Hepatocyte (in vitro differentiated cells): ENCODE measurements around the gene IMPACT. TPM values are rescaled to one million over a fixed set of nuclear protein-coding genes. Genes with fewer than 3 reads are reported as not detected.

ENCODE experiments used
- DNase-seq: peaks from one replicate; pipeline ENCODE4 v3.0.0-alpha.2; 2016; ENCODE audit warnings: low spot score
- H2AFZ ChIP-seq: fragments of 200-600 bp; sonication (generic); 2 replicates; pipeline ENCODE4 v1.6.0; 2016; ENCODE audit warnings: antibody characterized with exemption, mild to moderate bottlenecking
- H3K27ac ChIP-seq: fragments of 200-600 bp; sonication (generic); 2 replicates; pipeline ENCODE4 v1.5.1; 2016; ENCODE audit warnings: mild to moderate bottlenecking
- H3K27me3 ChIP-seq: fragments of 200-600 bp; sonication (generic); 2 replicates; pipeline ENCODE4 v1.6.1; 2016
- H3K36me3 ChIP-seq: fragments of 200-600 bp; sonication (generic); replicated peaks from 2 replicates; pipeline ENCODE4 v1.5.1; 2016; ENCODE audit warnings: low read depth; ENCODE audit not compliant: insufficient read depth
- H3K4me1 ChIP-seq: fragments of 200-600 bp; sonication (generic); 2 replicates; pipeline ENCODE4 v1.5.1; 2016; ENCODE audit warnings: mild to moderate bottlenecking, moderate library complexity; ENCODE audit not compliant: insufficient read depth
- H3K4me2 ChIP-seq: fragments of 200-600 bp; sonication (generic); 2 replicates; pipeline ENCODE4 v1.6.0; 2016
- H3K4me3 ChIP-seq: fragments of 200-600 bp; sonication (generic); 2 replicates; pipeline ENCODE4 v1.5.1; 2016; ENCODE audit warnings: mild to moderate bottlenecking
- H3K79me2 ChIP-seq: fragments of 200-600 bp; sonication (generic); 2 replicates; pipeline ENCODE4 v1.6.0; 2017; ENCODE audit warnings: mild to moderate bottlenecking
- H3K9me2 ChIP-seq: fragments of 200-600 bp; sonication (generic); replicated peaks from 2 replicates; pipeline ENCODE4 v1.6.0; 2017; ENCODE audit warnings: mild to moderate bottlenecking; ENCODE audit not compliant: insufficient read depth
- H3K9me3 ChIP-seq: fragments of 200-600 bp; sonication (generic); 2 replicates; pipeline ENCODE4 v1.5.1; 2016; ENCODE audit warnings: low read depth, mild to moderate bottlenecking
- H4K20me1 ChIP-seq: fragments of 200-600 bp; sonication (generic); 2 replicates; pipeline ENCODE4 v1.6.0; 2016; ENCODE audit warnings: mild to moderate bottlenecking; ENCODE audit not compliant: insufficient read depth, poor library complexity, severe bottlenecking
- EZH2 ChIP-seq: fragments of 200-600 bp; sonication (generic); IDR thresholded peaks from 2 replicates; pipeline ENCODE4 v1.6.1; 2016; ENCODE audit warnings: antibody characterized with exemption, mild to moderate bottlenecking, borderline replicate concordance
- EZH2phosphoT487 ChIP-seq: fragments of 200-600 bp; sonication (generic); IDR thresholded peaks from one replicate; pipeline ENCODE4 v1.6.1; 2018; ENCODE audit warnings: antibody characterized with exemption, mild to moderate bottlenecking, low read depth, moderate library complexity; ENCODE audit not compliant: unreplicated experiment, severe bottlenecking
- WGBS: methylation state at CpG from one replicate; pipeline ENCODE4 v1.1.6; 2016; ENCODE audit warnings: low lambda C conversion rate; ENCODE audit errors: missing lambda C conversion rate; 5-methylcytosine and 5-hydroxymethylcytosine counted together
- polyA plus RNA-seq: library from polyadenylated mRNA; unstranded; fragments of >200 nt; fragmentation: Nextera tagmentation; extraction: Ambion mirVana; gene quantifications from 2 replicates; pipeline ENCODE4 v1.2.1, GENCODE V29; 2016
- total RNA-seq: library from RNA; depleted of rRNA; stranded (reverse); fragments of >200 nt; gene quantifications from 2 replicates; pipeline ENCODE4 v1.2.3, GENCODE V29; 2014
- TF ChIP-seq, protein P1 (sequence below): fragments of 200-600 bp; sonication (generic); IDR thresholded peaks from 2 replicates; pipeline ENCODE4 v1.5.1; 2016; ENCODE audit warnings: antibody characterized with exemption, mild to moderate bottlenecking; ENCODE audit not compliant: poor library complexity

IMPACT gene
- total and polyA plus RNA-seq, 2 experiments from 2014 or later, result 21.7 to 36.3 TPM

DNA sequence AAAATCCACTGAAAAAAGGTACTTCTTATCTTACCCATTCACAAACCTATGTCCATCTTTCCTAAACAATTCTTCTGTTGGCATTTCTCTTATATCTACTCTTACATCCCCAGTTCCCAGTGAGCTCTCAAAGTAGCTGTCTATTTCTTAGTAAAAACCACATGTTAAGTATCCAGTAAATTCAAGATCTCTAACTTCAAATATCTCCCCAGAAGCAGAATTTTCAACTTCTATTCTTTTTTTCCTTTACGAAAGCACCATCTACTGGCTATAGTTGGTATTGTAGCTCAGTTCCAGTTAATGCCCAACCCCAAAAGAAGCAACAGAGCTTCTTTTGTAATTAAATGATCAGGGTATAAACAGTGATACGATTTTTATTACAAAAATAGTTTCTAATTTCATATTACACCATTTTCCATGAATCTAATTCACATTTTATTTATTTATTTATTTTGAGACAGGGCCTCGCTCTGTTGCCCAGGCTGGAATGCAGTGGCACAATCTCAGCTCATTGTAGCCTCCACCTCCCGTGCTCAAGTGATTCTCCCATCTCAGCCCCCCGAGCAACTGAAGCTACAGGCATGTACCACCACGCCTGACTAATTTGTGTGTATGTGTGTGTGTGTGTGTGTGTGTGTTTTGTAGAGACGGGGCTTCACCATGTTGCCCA is 62.5 kb downstream of the IMPACT start:
- Histone ChIP-seq H3K36me3 (no peaks in the 10 kb centered on the region), H3K27me3 (no peaks in the 10 kb centered on the region), H3K9me2 (no peaks in the 10 kb centered on the region), H3K27ac (no peak overlapping the region), H3K4me3 (no peak overlapping the region), H3K9me3 (no peaks in the 10 kb centered on the region), H3K4me1 (no peaks in the 10 kb centered on the region), H3K4me2 (no peak overlapping the region), H3K79me2 (no peaks in the 10 kb centered on the region), H2AFZ (no peak overlapping the region), H4K20me1 (no peaks in the 10 kb centered on the region)
- WGBS, result 40% methylated on average over 7 of the region's 7 CpGs
- DNase-seq, result peak; percentile 62
- TF ChIP-seq, protein P1, sequence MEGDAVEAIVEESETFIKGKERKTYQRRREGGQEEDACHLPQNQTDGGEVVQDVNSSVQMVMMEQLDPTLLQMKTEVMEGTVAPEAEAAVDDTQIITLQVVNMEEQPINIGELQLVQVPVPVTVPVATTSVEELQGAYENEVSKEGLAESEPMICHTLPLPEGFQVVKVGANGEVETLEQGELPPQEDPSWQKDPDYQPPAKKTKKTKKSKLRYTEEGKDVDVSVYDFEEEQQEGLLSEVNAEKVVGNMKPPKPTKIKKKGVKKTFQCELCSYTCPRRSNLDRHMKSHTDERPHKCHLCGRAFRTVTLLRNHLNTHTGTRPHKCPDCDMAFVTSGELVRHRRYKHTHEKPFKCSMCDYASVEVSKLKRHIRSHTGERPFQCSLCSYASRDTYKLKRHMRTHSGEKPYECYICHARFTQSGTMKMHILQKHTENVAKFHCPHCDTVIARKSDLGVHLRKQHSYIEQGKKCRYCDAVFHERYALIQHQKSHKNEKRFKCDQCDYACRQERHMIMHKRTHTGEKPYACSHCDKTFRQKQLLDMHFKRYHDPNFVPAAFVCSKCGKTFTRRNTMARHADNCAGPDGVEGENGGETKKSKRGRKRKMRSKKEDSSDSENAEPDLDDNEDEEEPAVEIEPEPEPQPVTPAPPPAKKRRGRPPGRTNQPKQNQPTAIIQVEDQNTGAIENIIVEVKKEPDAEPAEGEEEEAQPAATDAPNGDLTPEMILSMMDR, result peak; percentile 79
- TF ChIP-seq EZH2phosphoT487 (no peak), EZH2 (no peak)

DNA sequence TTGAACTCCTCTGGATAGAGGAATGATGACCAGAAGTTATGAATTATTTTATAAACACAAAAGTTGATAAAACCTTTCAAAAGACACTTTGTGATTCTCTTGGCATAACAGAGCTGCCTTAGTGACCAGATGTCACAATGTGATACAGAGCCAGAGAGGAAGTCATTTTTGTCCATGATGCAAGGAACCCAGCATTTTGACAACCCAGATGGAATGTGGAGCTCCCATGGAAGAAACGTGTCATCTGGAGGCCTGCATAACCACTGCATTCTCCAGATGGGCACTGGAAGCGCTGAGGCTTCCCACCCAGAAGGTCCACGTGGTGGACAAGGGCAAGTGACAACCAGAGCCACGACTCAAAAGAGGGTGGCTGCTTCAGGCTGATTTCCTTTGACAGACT is 64.1 kb downstream of the IMPACT start:
- WGBS, result 58% methylated on average over 4 of the region's 4 CpGs
- H3K27ac ChIP-seq, result no peak overlapping the region
- no peaks in the 10 kb centered on the region for H3K4me1 ChIP-seq
- H3K79me2 ChIP-seq, result no peaks in the 10 kb centered on the region
- DNase-seq, result no peak
- no peaks in the 10 kb centered on the region for H3K9me3 ChIP-seq
- H3K36me3 ChIP-seq, result no peaks in the 10 kb centered on the region
- H4K20me1 ChIP-seq, result no peaks in the 10 kb centered on the region
- H3K4me2 ChIP-seq, result no peak overlapping the region
- H2AFZ ChIP-seq, result no peak overlapping the region
- H3K9me2 ChIP-seq, result no peaks in the 10 kb centered on the region
- no peak overlapping the region for H3K4me3 ChIP-seq
- no peak for TF ChIP-seq EZH2
- TF ChIP-seq EZH2phosphoT487, result no peak
- TF ChIP-seq, protein P1, result no peak
- no peaks in the 10 kb centered on the region for H3K27me3 ChIP-seq

DNA sequence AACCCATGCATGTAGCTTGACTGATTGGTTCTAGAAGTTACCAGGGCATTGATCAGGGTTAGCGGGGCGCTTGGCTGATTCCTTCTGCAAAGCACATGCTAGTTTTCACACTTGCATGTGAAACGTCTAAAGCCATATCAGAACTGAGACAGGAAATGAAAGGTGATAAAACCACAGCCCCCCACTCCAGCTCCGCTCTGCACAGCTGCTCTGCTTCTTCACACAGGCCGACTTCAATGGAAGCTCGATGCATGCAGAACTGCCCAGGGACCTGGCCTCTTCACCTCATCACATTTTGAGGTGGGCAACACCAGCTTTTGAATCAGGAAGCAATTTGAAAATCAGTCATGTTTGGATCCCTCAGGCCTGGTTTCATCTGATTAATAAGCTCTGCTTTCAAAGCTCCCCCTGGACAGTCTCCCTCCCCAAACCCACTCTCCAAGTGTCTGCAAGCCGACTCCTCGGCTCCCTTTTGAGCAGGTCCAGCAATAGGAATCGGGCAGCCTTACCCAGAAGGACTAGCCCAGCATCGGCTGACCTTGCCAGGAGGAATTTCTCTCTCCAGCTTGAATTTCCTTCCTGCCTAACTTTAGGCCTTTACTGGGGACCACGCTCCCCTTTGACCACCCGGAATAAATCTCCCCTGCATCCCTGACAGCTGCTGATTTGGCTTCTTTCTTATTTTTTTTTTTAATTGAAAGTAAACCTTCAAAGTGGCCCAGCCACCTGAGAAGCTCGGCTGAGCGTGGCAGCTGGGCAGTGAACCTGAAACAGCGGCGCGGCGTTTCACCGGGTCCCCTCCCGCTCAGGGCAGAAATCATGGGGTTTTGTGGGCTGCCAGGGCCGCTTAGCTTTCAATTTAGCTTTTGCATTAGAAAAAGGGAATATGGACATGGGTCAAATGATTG is 65.7 kb downstream of the IMPACT start:
- no peaks in the 10 kb centered on the region for H3K9me3 ChIP-seq
- no peak overlapping the region for H2AFZ ChIP-seq
- no peaks in the 10 kb centered on the region for H3K9me2 ChIP-seq
- no peak overlapping the region for H3K27ac ChIP-seq
- no peak overlapping the region for H3K4me3 ChIP-seq
- TF ChIP-seq, protein P1, result no peak
- no peak for TF ChIP-seq EZH2
- no peak for DNase-seq
- 84% methylated on average over 21 of the region's 21 CpGs for WGBS
- no peak overlapping the region for H3K4me2 ChIP-seq
- H3K79me2 ChIP-seq, result no peaks in the 10 kb centered on the region
- no peaks in the 10 kb centered on the region for H3K36me3 ChIP-seq
- no peaks in the 10 kb centered on the region for H3K4me1 ChIP-seq
- no peaks in the 10 kb centered on the region for H3K27me3 ChIP-seq
- H4K20me1 ChIP-seq, result no peaks in the 10 kb centered on the region
